Stimulated activated CD4-positive, alpha-beta T cell treated with anti-CD3 and anti-CD28 coated beads, Interleukin-2, amount 100 ng/mL, for 48 hours (primary cell): ENCODE data around the gene CATSPER3.

Source experiments
- DNase-seq, 2 donors: peaks; one replicate each; pipeline ENCODE4 v3.0.0-alpha.2; 2020

The CATSPER3 gene

DNA sequence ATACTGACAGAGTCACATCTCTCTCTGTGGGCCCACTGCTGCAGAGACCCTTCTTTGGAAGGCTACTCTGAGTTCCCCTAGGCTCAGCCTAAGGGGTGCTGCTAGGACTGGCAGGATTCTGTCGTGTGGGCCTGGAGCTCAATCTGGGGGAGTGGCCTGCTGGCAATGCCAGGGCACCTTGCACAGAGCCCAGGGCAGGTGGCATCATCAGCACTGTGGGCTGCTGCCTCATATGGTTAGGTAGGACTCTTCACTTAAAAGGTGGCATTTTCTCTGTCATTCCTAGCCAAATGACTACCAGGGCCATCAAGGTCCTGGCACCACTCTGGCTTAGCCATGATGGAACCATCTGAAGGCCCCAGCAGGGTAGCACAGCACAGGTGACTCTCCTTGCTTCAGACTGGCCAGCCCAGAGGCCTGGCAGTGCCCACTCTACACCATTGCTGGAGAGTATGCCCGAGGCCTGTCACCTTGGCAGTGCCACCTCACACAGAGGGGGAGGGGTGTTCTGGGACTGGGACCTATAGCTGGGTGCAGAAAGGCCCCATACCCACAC is 44.4 kb downstream of the CATSPER3 start:
- DNase-seq = no peak

DNA sequence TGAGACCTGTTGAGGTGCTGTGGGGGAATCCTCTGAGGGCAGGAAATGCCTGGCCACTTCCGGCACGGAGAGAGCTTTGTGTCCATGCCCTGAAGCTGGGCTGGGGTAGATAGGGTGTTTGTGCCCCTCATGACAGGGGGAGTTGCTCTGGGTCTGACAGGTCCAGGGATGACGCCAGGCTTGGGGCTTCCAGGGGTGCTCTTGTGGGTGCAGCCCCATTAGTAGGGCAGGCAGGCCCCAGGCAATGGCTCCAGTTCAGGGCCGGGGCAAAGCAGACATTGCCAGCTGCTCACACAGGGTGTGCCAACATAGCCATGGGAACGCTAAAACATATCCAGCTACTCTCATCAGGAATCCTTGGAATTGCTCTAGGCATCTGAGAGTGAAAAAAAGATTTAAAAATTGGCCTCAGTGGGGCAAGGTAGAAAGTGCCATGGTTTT is 45.3 kb downstream of the CATSPER3 start:
- no peak for DNase-seq

DNA sequence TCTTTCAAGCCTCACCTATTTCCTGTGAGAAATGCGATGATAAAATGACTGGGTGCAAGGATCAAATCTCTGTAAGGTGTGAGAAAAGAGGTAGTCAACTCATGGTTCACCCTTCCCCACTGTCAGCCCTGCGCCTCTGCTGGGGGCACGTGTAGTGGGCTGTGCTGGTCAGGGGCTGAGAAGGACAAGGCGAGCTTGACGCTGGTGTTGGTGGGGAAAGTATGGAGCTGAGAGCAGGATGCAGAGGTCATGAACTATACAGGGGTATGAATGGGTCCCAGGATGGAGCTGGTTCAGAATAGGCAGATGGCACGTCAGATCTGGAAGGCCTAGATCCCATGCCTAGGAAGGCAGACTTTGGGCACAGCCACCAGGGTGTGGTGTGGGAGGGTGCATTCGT is 45.7 kb downstream of the CATSPER3 start:
- no peak for DNase-seq

GRCh38 chr5:135013947-135014570 is 46.4 kb downstream of the CATSPER3 start:
- no peak for DNase-seq

GRCh38 chr5:135015942-135016341 is 48.2 kb downstream of the CATSPER3 start:
- no peak for DNase-seq

DNA sequence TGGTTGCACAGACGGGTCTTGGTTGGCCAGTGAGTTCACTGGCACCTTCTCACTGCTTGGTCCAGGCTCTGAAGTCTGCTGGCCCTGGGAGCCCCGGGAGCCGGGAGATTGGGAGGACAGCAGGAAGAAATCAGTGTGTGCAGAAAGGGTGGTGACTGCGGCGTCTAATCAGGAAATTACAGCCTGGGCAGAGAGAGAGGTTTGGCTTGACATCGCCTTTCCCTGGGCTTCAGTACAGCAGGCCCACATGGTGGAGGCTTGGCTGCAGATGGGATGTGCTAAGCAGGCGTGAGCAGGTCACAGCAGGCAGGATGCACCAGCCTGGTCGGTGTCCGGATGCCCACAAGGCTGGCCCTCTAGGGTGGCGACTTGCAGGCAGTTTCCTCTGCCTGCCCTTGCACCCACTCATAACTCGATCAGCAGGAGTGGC is 49.2 kb downstream of the CATSPER3 start:
- DNase-seq = no peak

DNA sequence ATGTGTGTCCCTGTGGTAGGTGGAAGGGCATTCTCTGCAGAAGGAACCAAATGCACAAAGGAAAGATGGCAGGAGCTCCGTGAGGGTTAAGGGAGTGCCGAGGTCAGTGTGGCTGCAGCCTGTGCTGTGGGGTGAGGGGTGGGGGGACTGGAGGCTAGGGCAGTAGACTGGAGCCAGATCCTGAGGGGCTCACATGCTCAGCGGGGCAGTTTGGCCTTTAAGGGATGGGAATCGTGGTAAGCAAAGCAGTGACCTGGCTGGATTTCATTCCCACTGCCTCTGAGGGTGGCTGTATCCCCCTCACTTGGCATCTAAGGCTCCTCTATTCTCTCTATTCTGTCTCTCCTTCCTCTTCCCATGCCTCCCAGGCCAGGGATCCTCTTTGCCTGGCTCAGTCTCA is 50.8 kb downstream of the CATSPER3 start:
- no peak for DNase-seq

DNA sequence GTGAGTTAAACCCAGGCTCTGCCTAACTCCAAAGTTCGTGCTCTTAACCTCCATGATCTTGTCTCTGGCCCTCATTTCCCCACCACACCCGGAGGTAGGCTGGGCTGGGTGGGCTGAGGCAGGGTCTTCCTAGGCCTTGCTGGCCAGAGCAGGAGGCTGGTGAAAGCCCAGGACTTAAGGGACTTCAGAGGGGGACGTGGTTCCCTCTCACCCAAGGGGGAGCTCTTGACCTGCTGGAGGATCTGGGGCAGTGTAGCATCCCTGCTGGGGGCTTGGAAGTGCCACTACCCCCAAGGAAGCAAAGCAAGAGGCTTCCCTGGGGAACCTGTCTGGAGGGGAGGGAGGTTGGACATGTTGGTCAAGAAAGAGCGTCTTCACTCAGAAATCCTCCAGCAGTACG is 51.6 kb downstream of the CATSPER3 start:
- no peak for DNase-seq

GRCh38 chr5:135020111-135020895 is 52.6 kb downstream of the CATSPER3 start:
- no peak for DNase-seq

DNA sequence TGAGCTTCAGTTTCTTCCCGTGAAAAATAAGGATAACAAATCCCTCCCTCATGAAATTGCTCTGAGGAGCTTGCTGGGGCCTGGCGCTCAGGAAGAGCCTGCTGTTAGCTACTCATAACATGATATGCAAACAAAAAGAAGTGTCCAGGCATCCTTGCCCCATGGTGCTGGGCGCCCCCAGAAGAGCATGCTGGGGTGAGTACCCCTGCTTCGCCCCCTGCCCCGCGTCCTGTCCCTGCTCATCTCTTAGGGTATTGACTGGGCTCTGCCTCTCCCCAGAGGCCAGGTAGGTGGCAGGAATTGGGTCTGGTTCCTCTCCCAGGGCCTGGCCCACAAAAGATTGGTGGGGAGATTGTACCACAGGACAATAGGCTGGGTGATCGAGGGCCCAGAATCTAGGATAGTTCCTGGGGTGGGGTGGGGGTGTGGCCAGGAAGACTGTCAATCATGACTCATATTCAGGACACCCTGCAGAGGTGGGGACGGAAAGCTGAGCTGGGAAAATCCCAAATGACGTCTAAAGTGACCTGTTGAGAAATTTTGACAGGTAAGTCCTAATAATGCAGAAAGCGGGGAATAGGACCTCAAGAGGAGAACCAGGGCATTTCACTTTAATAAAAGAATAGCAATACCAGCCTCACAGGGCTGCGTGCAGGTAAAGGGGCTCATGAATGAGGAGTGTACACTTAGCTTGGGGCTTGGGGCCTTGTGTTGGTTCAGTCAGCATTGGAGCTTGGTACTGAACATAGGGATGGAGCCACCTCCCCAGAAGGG is 57.4 kb downstream of the CATSPER3 start:
- DNase-seq = no peak

- no peak for DNase-seq
These were observed 58.3 kb downstream of the CATSPER3 start for GRCh38 chr5:135025730-135026644.

DNA sequence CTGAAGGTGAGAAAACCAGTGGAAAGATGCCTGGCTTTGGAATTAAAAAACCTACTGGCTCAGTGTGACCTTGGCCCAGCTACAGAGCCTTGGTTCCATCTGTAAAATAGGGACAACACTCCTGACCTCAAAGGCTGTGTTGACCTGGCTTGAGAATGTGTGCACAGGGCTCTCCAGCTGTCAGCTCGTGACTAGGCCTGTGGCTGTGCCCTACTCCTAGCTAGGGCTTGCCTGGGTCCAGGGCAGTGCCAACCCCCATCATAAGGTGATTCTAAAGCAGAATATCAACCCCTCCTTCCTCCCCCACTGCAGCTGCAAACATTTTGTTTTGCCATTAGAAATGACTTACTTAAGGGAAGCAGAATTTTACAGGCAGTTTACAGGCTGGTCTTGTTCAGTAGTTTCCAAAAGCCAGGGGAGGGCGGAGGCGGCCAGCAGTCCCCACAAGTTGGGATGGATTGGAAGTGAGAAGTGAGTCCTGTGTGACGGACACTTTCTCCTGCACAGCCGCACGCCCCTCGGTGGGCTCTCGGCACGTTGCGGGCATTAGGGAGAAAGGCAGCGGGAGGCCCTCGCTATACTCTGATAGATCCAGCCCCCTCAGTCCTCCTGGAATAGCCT is 59.0 kb downstream of the CATSPER3 start:
- no peak for DNase-seq

GRCh38 chr5:135027266-135027696 is 59.6 kb downstream of the CATSPER3 start:
- no peak for DNase-seq

GRCh38 chr5:135027697-135028615 is 60.2 kb downstream of the CATSPER3 start:
- DNase-seq = no peak

DNA sequence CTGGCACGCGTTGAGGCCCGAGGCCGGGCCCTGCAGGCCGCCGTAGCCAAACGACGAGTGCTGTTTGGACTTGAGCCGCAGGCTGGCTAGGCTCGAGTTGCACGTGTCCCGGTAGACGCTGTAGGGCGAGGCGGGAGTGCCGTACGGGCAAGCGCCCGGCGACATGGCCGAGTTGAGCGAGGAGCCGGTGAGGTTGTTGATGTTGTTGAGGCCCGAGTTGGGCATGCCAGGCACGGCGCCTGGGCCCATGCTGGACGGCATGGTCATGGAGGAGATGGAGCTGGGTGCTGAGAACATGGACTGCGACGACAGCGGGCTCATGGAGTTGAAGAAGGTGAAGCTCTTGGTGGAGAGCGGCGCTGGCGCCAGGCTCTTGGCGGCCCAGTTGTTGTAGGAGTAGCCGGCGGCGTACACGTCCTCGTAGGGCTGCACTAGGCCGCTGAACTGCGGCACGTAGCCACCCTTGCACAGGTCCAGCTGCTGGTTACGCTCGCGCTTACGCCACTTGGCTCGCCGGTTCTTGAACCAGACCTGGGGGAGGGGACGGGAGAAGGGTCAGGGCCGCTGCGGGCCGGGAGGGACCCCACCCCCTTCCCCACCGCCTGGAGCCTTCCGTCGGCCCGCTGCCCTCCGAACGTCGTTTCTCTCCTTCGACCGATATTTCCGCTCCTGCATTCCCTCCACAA is 61.2 kb downstream of the CATSPER3 start:
- DNase-seq = no peak

GRCh38 chr5:135029477-135030122 is 61.9 kb downstream of the CATSPER3 start:
- DNase-seq = no peak

DNA sequence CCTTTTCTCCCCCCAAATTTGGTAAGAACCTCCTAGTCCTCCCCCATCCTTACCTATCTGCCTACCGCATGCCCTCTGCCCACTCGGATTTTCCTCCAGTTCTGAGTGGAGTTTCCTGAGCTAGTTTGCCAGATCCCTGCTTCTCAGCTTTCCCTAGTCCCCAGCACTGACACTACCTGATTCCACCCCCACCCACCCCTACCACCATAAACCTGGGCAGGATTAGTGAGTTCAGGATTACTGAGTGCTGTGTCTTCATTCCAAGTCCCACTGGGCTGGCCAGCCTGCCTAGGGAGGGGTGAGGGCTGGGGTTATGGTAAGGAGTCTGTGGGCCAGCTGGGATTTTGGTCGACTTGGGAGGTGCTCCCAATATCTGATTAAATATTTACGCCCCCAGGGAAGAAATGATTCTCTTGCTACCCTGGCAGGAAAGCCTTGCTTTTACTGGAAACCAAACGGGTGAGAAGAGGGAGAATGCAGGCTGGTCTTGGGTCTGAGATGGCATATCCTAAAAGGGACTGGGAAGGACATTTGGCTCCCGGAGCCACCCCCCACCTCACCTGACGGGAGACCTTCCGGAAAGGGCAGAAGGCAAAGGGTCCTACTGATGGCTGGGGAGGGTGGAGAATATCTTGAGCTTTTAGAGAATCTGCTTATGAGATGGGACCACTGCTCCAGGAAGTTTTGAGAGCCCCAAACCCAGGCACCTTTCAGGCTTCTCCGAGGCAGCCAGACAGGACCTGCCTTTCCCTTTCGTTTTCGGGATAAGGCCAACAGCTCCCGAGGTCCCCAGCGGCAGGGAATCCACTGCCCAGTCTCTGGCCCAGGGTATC is 62.6 kb downstream of the CATSPER3 start:
- DNase-seq = no peak
